ENCODE measurements around the gene PLA2R1. TPM values are rescaled to one million over a fixed set of nuclear protein-coding genes. Genes with fewer than 3 reads are reported as not detected.

Gene PLA2R1
- 1.2 and 1.3 TPM in 2 replicates for polyA plus RNA-seq (2013)

DNA sequence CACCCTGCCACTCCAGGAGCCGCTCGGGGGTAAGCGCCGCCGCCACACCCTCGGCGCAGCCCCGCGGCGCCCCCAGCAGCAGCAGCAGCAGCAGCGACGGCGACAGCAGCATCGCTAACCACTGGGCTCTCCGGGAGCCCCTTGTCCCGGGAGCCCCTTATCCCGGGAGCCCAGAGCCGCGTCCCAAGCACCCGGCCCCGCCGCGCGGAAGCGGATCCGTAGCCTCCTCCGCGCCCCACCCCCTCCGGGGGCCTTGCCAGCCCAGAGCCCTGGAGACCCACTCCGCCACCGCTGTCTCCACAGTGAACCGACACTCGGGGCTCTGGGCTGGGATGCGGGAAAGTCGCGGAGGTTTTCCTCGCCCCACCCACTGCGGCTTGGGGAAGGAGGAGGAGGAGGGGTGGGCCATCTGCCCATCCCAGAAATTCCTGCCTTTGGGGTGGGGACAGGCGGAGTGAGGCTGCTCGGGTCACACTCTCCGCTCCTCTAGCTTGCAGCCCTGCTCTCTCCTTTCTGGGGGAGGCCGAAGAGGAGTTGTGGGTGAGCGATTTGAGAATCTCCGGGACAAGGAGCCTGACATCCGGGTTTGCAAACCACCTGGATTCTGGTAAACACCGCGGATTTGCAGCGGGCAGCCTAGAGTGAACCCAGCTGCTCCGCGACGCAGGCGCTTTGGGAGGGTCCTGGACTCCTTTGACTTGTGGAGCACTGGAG lies at the start of gene PLA2R1:
Gene PLA2R1 (minus strand): TSS at position 324 of the 714 bp plus-strand sequence. CDS start 212 bp downstream, at position 112.
- Histone ChIP-seq H3K4me2 (ENCODE audit: low read length) (peak within 1 kb of the TSS; percentile 72), H2BK12ac (ENCODE audit: low read length) (no peak within 1 kb of the TSS), H2AFZ (ENCODE audit: insufficient read depth, low read length, poor library complexity) (peak within 1 kb of the TSS; percentile 53), H3K79me2 (ENCODE audit: control insufficient read depth, insufficient read depth, low read length, poor library complexity) (no peaks in the 10 kb centered on the region), H3K36me3 (ENCODE audit: control insufficient read depth in 1 of 2, insufficient read depth in 2 of 2, low read length in 2 of 2) (no peaks in the 10 kb centered on the region), H3K4me3 (ENCODE audit: low read depth, low read length) (peak within 1 kb of the TSS; percentile 69), H3K9ac (ENCODE audit: low read length) (peak within 1 kb of the TSS; percentile 45), H4K12ac (ENCODE audit: low read depth, low read length) (peak within 1 kb of the TSS; percentile 20), H3K4ac (ENCODE audit: low read depth, low read length) (no peak within 1 kb of the TSS), H2BK5ac (ENCODE audit: low read depth, low read length, poor library complexity) (no peak within 1 kb of the TSS), H3K4me1 (ENCODE audit: control insufficient read depth in 1 of 2, insufficient read depth in 2 of 2, low read length in 2 of 2) (peaks cover 8 to 11% of the 10 kb centered on the region in 2 experiments), H3K14ac (ENCODE audit: low read length) (peak within 1 kb of the TSS; percentile 46), H3K79me1 (ENCODE audit: low read length) (peaks cover 3% of the 10 kb centered on the region), H3K27ac (ENCODE audit: low read depth, low read length) (no peak within 1 kb of the TSS), H2AK5ac (ENCODE audit: low read length) (no peak within 1 kb of the TSS), H3K9me3 (ENCODE audit: insufficient read depth, low read depth, low read length) (no peaks in the 10 kb centered on the region), H3K23ac (ENCODE audit: low read length) (no peak within 1 kb of the TSS), H3K18ac (ENCODE audit: low read length) (no peak within 1 kb of the TSS), H4K8ac (ENCODE audit: low read depth, low read length) (peak within 1 kb of the TSS; percentile 63), H3K27me3 (ENCODE audit: insufficient read depth, low read length) (peaks cover 8% of the 10 kb centered on the region), H2BK120ac (ENCODE audit: insufficient read depth, low read length, poor library complexity) (peak within 1 kb of the TSS; percentile 20), H4K91ac (ENCODE audit: low read depth, low read length) (peak within 1 kb of the TSS; percentile 48)
- WGBS (ENCODE audit: extremely low coverage, insufficient coverage, insufficient read length) = no CpG with 5 or more reads among the region's 52 CpGs
- DNase-seq = peak; percentile 38 to 66

GRCh38 chr2:160110674-160111239 lies 48.3 kb upstream of the PLA2R1 start:
- Histone ChIP-seq H2AK5ac (ENCODE audit: low read length) (no peak overlapping the region), H3K4ac (ENCODE audit: low read depth, low read length) (no peak overlapping the region), H3K27me3 (ENCODE audit: insufficient read depth, low read length) (no peaks in the 10 kb centered on the region), H3K4me3 (ENCODE audit: low read depth, low read length) (no peak overlapping the region), H3K18ac (ENCODE audit: low read length) (no peak overlapping the region), H2BK5ac (ENCODE audit: low read depth, low read length, poor library complexity) (peak overlapping the region; percentile 61), H3K79me2 (ENCODE audit: control insufficient read depth, insufficient read depth, low read length, poor library complexity) (peaks cover 2% of the 10 kb centered on the region), H3K36me3 (ENCODE audit: control insufficient read depth in 1 of 2, insufficient read depth in 2 of 2, low read length in 2 of 2) (peaks cover 29 to 45% of the 10 kb centered on the region in 2 experiments), H3K9ac (ENCODE audit: low read length) (no peak overlapping the region), H2AFZ (ENCODE audit: insufficient read depth, low read length, poor library complexity) (no peak overlapping the region), H4K8ac (ENCODE audit: low read depth, low read length) (peak overlapping the region; percentile 58), H2BK120ac (ENCODE audit: insufficient read depth, low read length, poor library complexity) (peak overlapping the region; percentile 58), H3K9me3 (ENCODE audit: insufficient read depth, low read depth, low read length) (no peaks in the 10 kb centered on the region), H3K4me1 (ENCODE audit: control insufficient read depth in 1 of 2, insufficient read depth in 2 of 2, low read length in 2 of 2) (peaks cover 0 to 3% of the 10 kb centered on the region in 2 experiments), H2BK12ac (ENCODE audit: low read length) (peak overlapping the region; percentile 79), H3K4me2 (ENCODE audit: low read length) (no peak overlapping the region), H3K14ac (ENCODE audit: low read length) (peak overlapping the region; percentile 11), H4K91ac (ENCODE audit: low read depth, low read length) (peak overlapping the region; percentile 70), H4K12ac (ENCODE audit: low read depth, low read length) (no peak overlapping the region), H3K27ac (ENCODE audit: low read depth, low read length) (peak overlapping the region; percentile 68), H3K23ac (ENCODE audit: low read length) (no peak overlapping the region), H3K79me1 (ENCODE audit: low read length) (peaks cover 5% of the 10 kb centered on the region)
- WGBS (ENCODE audit: extremely low coverage, insufficient coverage, insufficient read length) = no CpG with 5 or more reads among the region's 7 CpGs
- no peak for DNase-seq

DNA sequence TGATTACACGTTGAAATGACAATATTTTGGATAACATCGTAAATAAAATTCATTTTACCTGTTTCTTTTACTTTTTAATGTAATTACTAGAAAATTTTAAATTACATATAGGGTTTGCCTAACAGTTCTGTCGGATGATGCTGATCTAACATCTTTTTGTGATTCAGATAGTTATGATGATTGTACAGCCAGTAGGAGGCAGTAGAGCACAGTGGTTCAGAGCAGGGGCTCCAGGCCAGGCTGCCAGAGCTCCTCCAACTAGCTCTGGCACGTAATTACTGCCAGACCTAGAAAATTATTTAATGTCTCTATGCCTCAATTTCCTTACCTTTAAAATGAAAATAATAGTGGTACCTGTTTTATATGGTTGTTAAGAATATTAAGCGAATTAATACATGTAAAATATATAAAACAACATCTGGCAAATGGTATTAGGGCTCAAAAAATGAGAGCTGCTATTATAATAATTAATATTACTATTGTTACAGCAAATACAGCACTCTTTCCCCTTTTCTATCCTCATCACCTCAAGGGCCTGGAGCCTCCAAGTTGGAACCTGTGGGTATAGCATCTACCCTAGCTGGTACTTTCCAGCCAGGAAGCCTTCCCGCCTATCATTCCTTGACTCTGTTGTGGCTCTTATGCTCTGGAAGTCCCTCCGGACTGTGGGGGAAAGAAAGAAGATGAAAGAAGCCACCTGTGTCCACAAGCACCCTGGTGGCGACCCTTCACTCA lies 47.7 kb upstream of the PLA2R1 start:
- Histone ChIP-seq H2AK5ac (ENCODE audit: low read length) (no peak overlapping the region), H3K4ac (ENCODE audit: low read depth, low read length) (no peak overlapping the region), H3K27me3 (ENCODE audit: insufficient read depth, low read length) (no peaks in the 10 kb centered on the region), H3K23ac (ENCODE audit: low read length) (no peak overlapping the region), H3K14ac (ENCODE audit: low read length) (peak overlapping the region; percentile 11), H3K4me3 (ENCODE audit: low read depth, low read length) (no peak overlapping the region), H4K8ac (ENCODE audit: low read depth, low read length) (peak overlapping the region; percentile 58), H3K4me1 (ENCODE audit: control insufficient read depth in 1 of 2, insufficient read depth in 2 of 2, low read length in 2 of 2) (peaks cover 0 to 3% of the 10 kb centered on the region in 2 experiments), H3K4me2 (ENCODE audit: low read length) (no peak overlapping the region), H3K9ac (ENCODE audit: low read length) (no peak overlapping the region), H3K79me1 (ENCODE audit: low read length) (peaks cover 5% of the 10 kb centered on the region), H2AFZ (ENCODE audit: insufficient read depth, low read length, poor library complexity) (no peak overlapping the region), H2BK12ac (ENCODE audit: low read length) (peak overlapping the region; percentile 79), H3K9me3 (ENCODE audit: insufficient read depth, low read depth, low read length) (no peaks in the 10 kb centered on the region), H3K36me3 (ENCODE audit: control insufficient read depth in 1 of 2, insufficient read depth in 2 of 2, low read length in 2 of 2) (peaks cover 28 to 48% of the 10 kb centered on the region in 2 experiments), H2BK120ac (ENCODE audit: insufficient read depth, low read length, poor library complexity) (peak overlapping the region; percentile 58), H4K91ac (ENCODE audit: low read depth, low read length) (peak overlapping the region; percentile 70), H3K27ac (ENCODE audit: low read depth, low read length) (peak overlapping the region; percentile 68), H4K12ac (ENCODE audit: low read depth, low read length) (no peak overlapping the region), H3K79me2 (ENCODE audit: control insufficient read depth, insufficient read depth, low read length, poor library complexity) (peaks cover 2% of the 10 kb centered on the region), H2BK5ac (ENCODE audit: low read depth, low read length, poor library complexity) (peak overlapping the region; percentile 61), H3K18ac (ENCODE audit: low read length) (no peak overlapping the region)
- WGBS (ENCODE audit: extremely low coverage, insufficient coverage, insufficient read length) = no CpG with 5 or more reads among the region's 8 CpGs
- peak; percentile 66 to 87 for DNase-seq

GRCh38 chr2:160109243-160109642 lies 46.8 kb upstream of the PLA2R1 start:
- H3K27ac ChIP-seq (ENCODE audit: low read depth, low read length) = no peak overlapping the region
- H2AFZ ChIP-seq (ENCODE audit: insufficient read depth, low read length, poor library complexity) = no peak overlapping the region
- peaks cover 2% of the 10 kb centered on the region for H3K79me2 ChIP-seq (ENCODE audit: control insufficient read depth, insufficient read depth, low read length, poor library complexity)
- no peak overlapping the region for H3K18ac ChIP-seq (ENCODE audit: low read length)
- H3K36me3 ChIP-seq (ENCODE audit: control insufficient read depth in 1 of 2, insufficient read depth in 2 of 2, low read length in 2 of 2) = peaks cover 23 to 47% of the 10 kb centered on the region in 2 experiments
- H4K8ac ChIP-seq (ENCODE audit: low read depth, low read length) = no peak overlapping the region
- H3K27me3 ChIP-seq (ENCODE audit: insufficient read depth, low read length) = no peaks in the 10 kb centered on the region
- no peak overlapping the region for H4K91ac ChIP-seq (ENCODE audit: low read depth, low read length)
- H3K79me1 ChIP-seq (ENCODE audit: low read length) = peaks cover 5% of the 10 kb centered on the region
- no peak overlapping the region for H3K4ac ChIP-seq (ENCODE audit: low read depth, low read length)
- no peak overlapping the region for H3K9ac ChIP-seq (ENCODE audit: low read length)
- H2BK5ac ChIP-seq (ENCODE audit: low read depth, low read length, poor library complexity) = no peak overlapping the region
- H3K23ac ChIP-seq (ENCODE audit: low read length) = no peak overlapping the region
- no peak overlapping the region for H3K4me2 ChIP-seq (ENCODE audit: low read length)
- WGBS (ENCODE audit: extremely low coverage, insufficient coverage, insufficient read length) = no CpG with 5 or more reads among the region's 3 CpGs
- no peak overlapping the region for H3K4me3 ChIP-seq (ENCODE audit: low read depth, low read length)
- H3K4me1 ChIP-seq (ENCODE audit: control insufficient read depth in 1 of 2, insufficient read depth in 2 of 2, low read length in 2 of 2) = peaks cover under 1 to 5% of the 10 kb centered on the region in 2 experiments
- no peak overlapping the region for H2BK120ac ChIP-seq (ENCODE audit: insufficient read depth, low read length, poor library complexity)
- H3K9me3 ChIP-seq (ENCODE audit: insufficient read depth, low read depth, low read length) = no peaks in the 10 kb centered on the region
- H2AK5ac ChIP-seq (ENCODE audit: low read length) = no peak overlapping the region
- no peak overlapping the region for H3K14ac ChIP-seq (ENCODE audit: low read length)
- no peak overlapping the region for H2BK12ac ChIP-seq (ENCODE audit: low read length)
- no peak overlapping the region for H4K12ac ChIP-seq (ENCODE audit: low read depth, low read length)
- DNase-seq = no peak
